ENCODE measurements around the gene UBTD1.
"Not testable (repeated sequence)": the region's sequence is repeated elsewhere in the genome, so short reads cannot be mapped to it uniquely, and the experiment has no call there.

UBTD1 gene

GRCh38 chr10:97567891-97568290 is 69.2 kb downstream of the UBTD1 start:
- no peak for DNase-seq

GRCh38 chr10:97570146-97570788 is 71.5 kb downstream of the UBTD1 start:
- DNase-seq = no peak

GRCh38 chr10:97570789-97571471 is 72.2 kb downstream of the UBTD1 start:
- DNase-seq = no peak

GRCh38 chr10:97571622-97572021 is 72.9 kb downstream of the UBTD1 start:
- no peak for DNase-seq

GRCh38 chr10:97572214-97572989 is 73.7 kb downstream of the UBTD1 start, which contains the start of gene ANKRD2:
Gene ANKRD2, plus strand, starts transcription at chr10:97572779. Its CDS starts 10 bp downstream, at chr10:97572789.
- peak; percentile 57 for DNase-seq

- no peak for DNase-seq
Observed at GRCh38 chr10:97573021-97573420, 74.3 kb downstream of the UBTD1 start.

- DNase-seq = no peak
Observed at GRCh38 chr10:97573672-97574071, 74.9 kb downstream of the UBTD1 start.

GRCh38 chr10:97574374-97575126 is 75.8 kb downstream of the UBTD1 start:
- DNase-seq = no peak

GRCh38 chr10:97575127-97575668 is 76.5 kb downstream of the UBTD1 start:
- no peak for DNase-seq

- not testable (repeated sequence) for DNase-seq
Observed at GRCh38 chr10:97576487-97576886, 77.8 kb downstream of the UBTD1 start.

- no peak for DNase-seq
Observed at GRCh38 chr10:97577701-97578100, 79.0 kb downstream of the UBTD1 start.

- DNase-seq = no peak
Observed at GRCh38 chr10:97578171-97578844, 79.6 kb downstream of the UBTD1 start.

- DNase-seq = no peak
Observed at GRCh38 chr10:97580421-97581367, 82.0 kb downstream of the UBTD1 start.

- no peak for DNase-seq
Observed at GRCh38 chr10:97582169-97582568, 83.4 kb downstream of the UBTD1 start.

GRCh38 chr10:97583476-97583875 is 84.8 kb downstream of the UBTD1 start:
- no peak for DNase-seq

- DNase-seq = no peak
Observed at GRCh38 chr10:97584060-97584797, 85.5 kb downstream of the UBTD1 start, which contains the start of gene HOGA1. Gene HOGA1, plus strand, starts transcription at chr10:97584389. Its CDS starts 315 bp downstream, at chr10:97584704.

- DNase-seq = no peak
Observed at GRCh38 chr10:97584798-97585438, 86.2 kb downstream of the UBTD1 start.

GRCh38 chr10:97585439-97585811 is 86.7 kb downstream of the UBTD1 start:
- DNase-seq = no peak

GRCh38 chr10:97587183-97587582 is 88.5 kb downstream of the UBTD1 start:
- no peak for DNase-seq

GRCh38 chr10:97589479-97589878 is 90.8 kb downstream of the UBTD1 start, which contains the start of gene C10orf62:
Gene C10orf62, plus strand, starts transcription at chr10:97589721. Its CDS starts 177 bp downstream, at chr10:97589898.
- DNase-seq = no peak

Measured in stimulated activated CD4-positive, alpha-beta T cell treated with anti-CD3 and anti-CD28 coated beads, Interleukin-4, amount 100 ng/mL, for 1 hour (primary cell).